ENCODE data around the gene HBE1. TPM values are rescaled to one million over a fixed set of nuclear protein-coding genes. Genes with fewer than 3 reads are reported as not detected.

Gene HBE1
- total RNA-seq, 1 donor from 2014 or later: not detected

DNA sequence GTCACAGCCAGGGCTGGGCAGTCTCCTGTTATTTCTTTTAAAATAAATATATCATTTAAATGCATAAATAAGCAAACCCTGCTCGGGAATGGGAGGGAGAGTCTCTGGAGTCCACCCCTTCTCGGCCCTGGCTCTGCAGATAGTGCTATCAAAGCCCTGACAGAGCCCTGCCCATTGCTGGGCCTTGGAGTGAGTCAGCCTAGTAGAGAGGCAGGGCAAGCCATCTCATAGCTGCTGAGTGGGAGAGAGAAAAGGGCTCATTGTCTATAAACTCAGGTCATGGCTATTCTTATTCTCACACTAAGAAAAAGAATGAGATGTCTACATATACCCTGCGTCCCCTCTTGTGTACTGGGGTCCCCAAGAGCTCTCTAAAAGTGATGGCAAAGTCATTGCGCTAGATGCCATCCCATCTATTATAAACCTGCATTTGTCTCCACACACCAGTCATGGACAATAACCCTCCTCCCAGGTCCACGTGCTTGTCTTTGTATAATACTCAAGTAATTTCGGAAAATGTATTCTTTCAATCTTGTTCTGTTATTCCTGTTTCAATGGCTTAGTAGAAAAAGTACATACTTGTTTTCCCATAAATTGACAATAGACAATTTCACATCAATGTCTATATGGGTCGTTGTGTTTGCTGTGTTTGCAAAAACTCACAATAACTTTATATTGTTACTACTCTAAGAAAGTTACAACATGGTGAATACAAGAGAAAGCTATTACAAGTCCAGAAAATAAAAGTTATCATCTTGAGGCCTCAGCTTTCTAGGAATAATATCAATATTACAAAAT, 18.6 kb upstream of the HBE1 start:
- TF ChIP-seq CTCF (IDR thresholded peaks at IDR 0.05; ENCODE audit: insufficient read depth, low read length, poor library complexity, severe bottlenecking): no peak

GRCh38 chr11:5286901-5287300, 17.2 kb upstream of the HBE1 start:
- Histone ChIP-seq H3K36me3 (ENCODE audit: control insufficient read depth, insufficient read depth, low read length) (no peaks in the 10 kb centered on the region), H3K27me3 (ENCODE audit: control insufficient read depth, insufficient read depth, low read length) (no peaks in the 10 kb centered on the region), H3K4me3 (ENCODE audit: low read depth, low read length) (no peak overlapping the region)
- no peak for TF ChIP-seq CTCF (IDR thresholded peaks at IDR 0.05; ENCODE audit: insufficient read depth, low read length, poor library complexity, severe bottlenecking)
- DNase-seq (ENCODE audit: low read depth): no peak

More for the DNA sequence above, 18.6 kb upstream of the HBE1 start:
- no peaks in the 10 kb centered on the region for H3K27me3 ChIP-seq (ENCODE audit: control insufficient read depth, insufficient read depth, low read length)
- H3K36me3 ChIP-seq (ENCODE audit: control insufficient read depth, insufficient read depth, low read length): no peaks in the 10 kb centered on the region
- no peak for DNase-seq (ENCODE audit: low read depth)
- no peak overlapping the region for H3K4me3 ChIP-seq (ENCODE audit: low read depth, low read length)

DNA sequence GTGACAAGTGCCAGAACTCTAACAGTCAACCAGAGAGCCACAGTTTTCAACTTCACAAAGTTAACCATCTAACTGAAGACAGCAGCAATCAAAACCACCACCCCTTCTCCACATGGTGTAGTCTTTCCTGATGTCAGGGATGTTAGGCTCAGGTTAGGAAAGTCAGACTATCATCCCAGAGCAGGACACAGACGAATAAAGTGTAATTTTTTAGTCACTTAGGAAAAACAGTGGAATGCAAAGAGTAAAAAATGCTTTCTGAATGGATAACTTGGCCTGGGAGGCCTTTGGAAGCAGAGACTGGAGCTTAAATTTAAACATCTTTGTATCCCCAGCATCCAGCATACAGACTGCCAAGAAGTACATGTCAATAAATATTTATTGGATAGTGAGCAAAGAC, 16.6 kb upstream of the HBE1 start:
- Histone ChIP-seq H3K4me3 (ENCODE audit: low read depth, low read length) (no peak overlapping the region), H3K36me3 (ENCODE audit: control insufficient read depth, insufficient read depth, low read length) (no peaks in the 10 kb centered on the region), H3K27me3 (ENCODE audit: control insufficient read depth, insufficient read depth, low read length) (no peaks in the 10 kb centered on the region)
- DNase-seq (ENCODE audit: low read depth): no peak
- no peak for TF ChIP-seq CTCF (IDR thresholded peaks at IDR 0.05; ENCODE audit: insufficient read depth, low read length, poor library complexity, severe bottlenecking)

DNA sequence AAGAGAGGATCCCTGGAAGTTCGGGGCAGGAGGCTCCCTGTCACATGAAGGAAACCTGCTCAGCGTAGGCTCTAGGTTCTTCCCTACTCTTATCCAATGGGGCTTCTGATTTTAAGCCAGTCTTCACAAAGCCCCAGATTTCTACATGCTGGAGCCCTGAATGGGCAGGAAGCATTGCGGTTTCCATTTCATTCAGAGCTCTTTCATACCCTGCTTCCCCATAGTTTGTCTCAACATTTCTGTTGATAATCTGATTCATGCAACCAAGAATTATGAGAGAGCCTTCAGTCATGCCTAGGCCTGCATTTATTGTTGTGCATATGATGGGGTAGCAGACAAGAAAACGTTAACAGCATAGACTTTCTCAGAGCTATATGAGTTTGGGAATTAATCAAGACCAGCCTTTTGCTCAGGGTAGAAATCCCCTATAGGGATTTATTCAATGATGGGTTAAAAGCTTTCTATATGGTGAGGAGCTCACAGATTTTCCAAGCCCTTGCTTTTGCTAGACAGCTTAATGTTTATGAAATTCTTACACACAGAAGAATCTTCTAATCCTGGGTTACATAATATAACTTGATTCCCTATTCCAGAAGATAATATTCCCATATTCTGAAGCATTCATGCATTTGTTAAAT, 16.1 kb upstream of the HBE1 start:
- no peak for TF ChIP-seq CTCF (IDR thresholded peaks at IDR 0.05; ENCODE audit: insufficient read depth, low read length, poor library complexity, severe bottlenecking)
- no peaks in the 10 kb centered on the region for H3K36me3 ChIP-seq (ENCODE audit: control insufficient read depth, insufficient read depth, low read length)
- no peaks in the 10 kb centered on the region for H3K27me3 ChIP-seq (ENCODE audit: control insufficient read depth, insufficient read depth, low read length)
- no peak overlapping the region for H3K4me3 ChIP-seq (ENCODE audit: low read depth, low read length)
- DNase-seq (ENCODE audit: low read depth): no peak

DNA sequence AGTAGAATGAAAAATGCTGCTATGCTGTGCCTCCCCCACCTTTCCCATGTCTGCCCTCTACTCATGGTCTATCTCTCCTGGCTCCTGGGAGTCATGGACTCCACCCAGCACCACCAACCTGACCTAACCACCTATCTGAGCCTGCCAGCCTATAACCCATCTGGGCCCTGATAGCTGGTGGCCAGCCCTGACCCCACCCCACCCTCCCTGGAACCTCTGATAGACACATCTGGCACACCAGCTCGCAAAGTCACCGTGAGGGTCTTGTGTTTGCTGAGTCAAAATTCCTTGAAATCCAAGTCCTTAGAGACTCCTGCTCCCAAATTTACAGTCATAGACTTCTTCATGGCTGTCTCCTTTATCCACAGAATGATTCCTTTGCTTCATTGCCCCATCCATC, 14.9 kb upstream of the HBE1 start:
- no peaks in the 10 kb centered on the region for H3K27me3 ChIP-seq (ENCODE audit: control insufficient read depth, insufficient read depth, low read length)
- TF ChIP-seq CTCF (IDR thresholded peaks at IDR 0.05; ENCODE audit: insufficient read depth, low read length, poor library complexity, severe bottlenecking): no peak
- no peaks in the 10 kb centered on the region for H3K36me3 ChIP-seq (ENCODE audit: control insufficient read depth, insufficient read depth, low read length)
- DNase-seq (ENCODE audit: low read depth): no peak
- no peak overlapping the region for H3K4me3 ChIP-seq (ENCODE audit: low read depth, low read length)

Data from kidney epithelial cell (primary cell).